SU-DHL-6 (cell line): Measurements from ENCODE around the gene RNF40.

Experiments used
- H2AFZ ChIP-seq: fragments of 200-600 bp; sonication (generic); 2 replicates; pipeline ENCODE4 v1.6.1; 2014; ENCODE audit warnings: low read depth, mild to moderate bottlenecking, moderate library complexity, mixed read lengths, antibody characterized with exemption, low read length; ENCODE audit not compliant: severe bottlenecking
- H3F3A ChIP-seq: fragments of 200-600 bp; shearing (Covaris generic); 2 replicates; pipeline ENCODE4 v1.6.0; 2016; ENCODE audit warnings: antibody characterized with exemption, mild to moderate bottlenecking; ENCODE audit not compliant: insufficient read depth
- H3K27ac ChIP-seq: fragments of 200-600 bp; sonication (generic); 2 replicates; pipeline ENCODE4 v1.5.1; 2016; ENCODE audit warnings: low read depth, mild to moderate bottlenecking, low read length, moderate library complexity, mixed read lengths
- H3K27me3 ChIP-seq: fragments of 200-600 bp; sonication (generic), shearing (Covaris generic); 2 replicates; pipeline ENCODE4 v1.6.0; 2014; ENCODE audit warnings: mild to moderate bottlenecking, low read length
- H3K36me3 ChIP-seq: fragments of 200-600 bp; sonication (generic); 2 replicates; pipeline ENCODE4 v1.6.1; 2014; ENCODE audit warnings: mild to moderate bottlenecking, low read length, mixed read lengths
- H3K4me2 ChIP-seq: fragments of 300-600, 200-600 bp; shearing (Covaris generic), sonication (generic); 2 replicates; pipeline ENCODE4 v1.6.0; 2014; ENCODE audit warnings: low read length, low read depth, mild to moderate bottlenecking; ENCODE audit not compliant: poor library complexity, severe bottlenecking
- H3K4me3 ChIP-seq: fragments of 200-600 bp; sonication (generic); 2 replicates; pipeline ENCODE4 v1.5.1; 2014; ENCODE audit warnings: antibody characterized with exemption, low read length, mild to moderate bottlenecking, mixed read lengths; ENCODE audit not compliant: insufficient read depth, poor library complexity, severe bottlenecking
- H3K79me2 ChIP-seq: fragments of 200-600 bp; sonication (generic); 2 replicates; pipeline ENCODE4 v1.6.1; 2014; ENCODE audit warnings: mild to moderate bottlenecking, low read length, moderate library complexity; ENCODE audit not compliant: insufficient read depth
- H3K9ac ChIP-seq: fragments of 200-600 bp; sonication (generic); 2 replicates; pipeline ENCODE4 v1.7.0; 2014; ENCODE audit warnings: mild to moderate bottlenecking, low read length
- H3K9me2 ChIP-seq: fragments of 200-600 bp; sonication (generic); replicated peaks from 2 replicates; pipeline ENCODE4 v1.6.1; 2014; ENCODE audit warnings: low read length; ENCODE audit not compliant: insufficient read depth
- H3K9me3 ChIP-seq: fragments of 200-600 bp; sonication (generic); 2 replicates; pipeline ENCODE4 v1.6.1; 2014; ENCODE audit warnings: low read length, mixed read lengths; ENCODE audit not compliant: insufficient read depth
- H4K20me1 ChIP-seq: fragments of 200-600 bp; sonication (generic); 2 replicates; pipeline ENCODE4 v1.6.1; 2014; ENCODE audit warnings: low read depth, mild to moderate bottlenecking, antibody characterized with exemption, low read length, moderate library complexity, mixed read lengths
- EZH2phosphoT487 ChIP-seq: fragments of 200-600 bp; sonication (generic), shearing (Covaris generic); conservative IDR thresholded peaks from 2 replicates; pipeline ENCODE4 v1.6.1; 2018; ENCODE audit warnings: mild to moderate bottlenecking, antibody characterized with exemption, low read length, moderate library complexity, mixed read lengths
- TF ChIP-seq, protein P1 (sequence below): fragments of 200-600 bp; sonication (generic); IDR thresholded peaks from one replicate; pipeline ENCODE4 v1.5.1; 2017; ENCODE audit warnings: antibody characterized with exemption, mild to moderate bottlenecking, low read length, moderate library complexity; ENCODE audit not compliant: insufficient read depth, poor library complexity, severe bottlenecking

RNF40 gene

DNA sequence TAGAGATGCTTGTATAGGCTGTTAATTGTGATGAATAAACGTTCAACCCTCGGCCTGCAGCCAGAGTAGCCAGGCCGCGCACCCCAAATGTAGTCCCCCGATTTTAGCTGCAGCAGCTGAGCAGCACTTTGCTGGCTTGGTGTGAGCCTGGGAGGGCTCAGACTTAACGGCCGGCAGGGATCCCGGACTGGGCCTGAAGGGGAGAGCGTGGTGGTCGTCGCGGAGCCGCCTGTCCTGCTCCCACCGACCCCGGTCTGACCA lies 12.9 kb downstream of the RNF40 start:
- peak overlapping the region; percentile 49 for H3K27ac ChIP-seq

DNA sequence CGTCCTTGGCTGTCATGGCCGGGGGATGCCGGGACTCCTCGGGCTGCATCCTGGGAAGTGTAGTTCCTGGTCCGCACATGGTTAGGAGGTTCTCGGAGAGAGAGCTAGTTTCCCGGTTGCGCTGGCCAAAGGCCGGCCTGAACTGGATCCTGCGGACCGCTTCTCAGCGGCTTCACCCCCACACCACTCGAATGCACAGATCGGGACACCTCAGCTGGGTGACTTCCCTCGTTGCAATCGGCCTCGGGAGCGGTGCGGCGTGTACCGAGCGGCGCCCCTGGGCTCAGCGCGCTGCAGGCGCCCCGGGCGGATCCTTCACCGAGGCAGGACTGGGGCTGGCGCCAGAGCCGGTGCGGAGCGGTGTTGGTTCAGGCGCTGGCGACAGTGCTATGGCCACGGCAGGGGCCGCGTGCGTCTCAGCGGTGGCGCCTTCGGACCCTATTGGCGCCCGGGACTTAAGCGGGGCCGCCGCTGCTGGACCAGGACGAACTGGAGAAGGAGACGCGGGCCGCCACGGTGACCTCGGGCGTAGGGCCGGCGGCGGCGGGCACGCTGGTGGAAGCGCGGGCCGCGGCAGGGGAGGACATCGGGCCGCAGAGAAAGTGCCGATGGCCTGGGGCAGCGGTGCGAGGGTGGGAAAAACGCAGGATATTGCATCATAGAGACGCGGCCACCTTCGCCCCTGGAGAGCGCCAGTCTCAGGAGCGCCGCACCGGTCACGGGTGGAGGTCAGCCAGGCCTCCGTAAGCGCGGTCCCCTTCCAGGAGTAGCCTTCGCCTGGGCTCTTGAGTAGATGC lies 13.5 kb downstream of the RNF40 start:
- H3K36me3 ChIP-seq: no peaks in the 10 kb centered on the region
- H3K9me2 ChIP-seq: no peaks in the 10 kb centered on the region
- peak overlapping the region; percentile 63 for H2AFZ ChIP-seq
- no peaks in the 10 kb centered on the region for H3K9me3 ChIP-seq
- H3K4me2 ChIP-seq: peak overlapping the region; percentile 57
- peak overlapping the region; percentile 79 for H3K9ac ChIP-seq
- no peaks in the 10 kb centered on the region for H3F3A ChIP-seq
- no peaks in the 10 kb centered on the region for H3K79me2 ChIP-seq
- H3K4me3 ChIP-seq: peak overlapping the region; percentile 69
- H3K27me3 ChIP-seq: no peaks in the 10 kb centered on the region
- no peaks in the 10 kb centered on the region for H4K20me1 ChIP-seq
- H3K27ac ChIP-seq: peak overlapping the region; percentile 49
- TF ChIP-seq EZH2phosphoT487: no peak
- TF ChIP-seq, protein P1, sequence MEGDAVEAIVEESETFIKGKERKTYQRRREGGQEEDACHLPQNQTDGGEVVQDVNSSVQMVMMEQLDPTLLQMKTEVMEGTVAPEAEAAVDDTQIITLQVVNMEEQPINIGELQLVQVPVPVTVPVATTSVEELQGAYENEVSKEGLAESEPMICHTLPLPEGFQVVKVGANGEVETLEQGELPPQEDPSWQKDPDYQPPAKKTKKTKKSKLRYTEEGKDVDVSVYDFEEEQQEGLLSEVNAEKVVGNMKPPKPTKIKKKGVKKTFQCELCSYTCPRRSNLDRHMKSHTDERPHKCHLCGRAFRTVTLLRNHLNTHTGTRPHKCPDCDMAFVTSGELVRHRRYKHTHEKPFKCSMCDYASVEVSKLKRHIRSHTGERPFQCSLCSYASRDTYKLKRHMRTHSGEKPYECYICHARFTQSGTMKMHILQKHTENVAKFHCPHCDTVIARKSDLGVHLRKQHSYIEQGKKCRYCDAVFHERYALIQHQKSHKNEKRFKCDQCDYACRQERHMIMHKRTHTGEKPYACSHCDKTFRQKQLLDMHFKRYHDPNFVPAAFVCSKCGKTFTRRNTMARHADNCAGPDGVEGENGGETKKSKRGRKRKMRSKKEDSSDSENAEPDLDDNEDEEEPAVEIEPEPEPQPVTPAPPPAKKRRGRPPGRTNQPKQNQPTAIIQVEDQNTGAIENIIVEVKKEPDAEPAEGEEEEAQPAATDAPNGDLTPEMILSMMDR: no peak

More for the DNA sequence above, 12.9 kb downstream of the RNF40 start:
- TF ChIP-seq, protein P1: no peak
- TF ChIP-seq EZH2phosphoT487: no peak
- Histone ChIP-seq H3K9ac (peak overlapping the region; percentile 79), H2AFZ (peak overlapping the region; percentile 63), H3K27me3 (no peaks in the 10 kb centered on the region), H3K36me3 (no peaks in the 10 kb centered on the region), H3K4me3 (peak overlapping the region; percentile 69), H3K79me2 (no peaks in the 10 kb centered on the region), H4K20me1 (no peaks in the 10 kb centered on the region), H3K4me2 (peak overlapping the region; percentile 57), H3K9me2 (no peaks in the 10 kb centered on the region), H3F3A (no peaks in the 10 kb centered on the region), H3K9me3 (no peaks in the 10 kb centered on the region)

- H3K4me2 ChIP-seq: no peak overlapping the region
- no peaks in the 10 kb centered on the region for H3K9me3 ChIP-seq
- H3K79me2 ChIP-seq: no peaks in the 10 kb centered on the region
- H3K27ac ChIP-seq: no peak overlapping the region
- no peak for TF ChIP-seq EZH2phosphoT487
- TF ChIP-seq, protein P1: no peak
- no peaks in the 10 kb centered on the region for H3F3A ChIP-seq
- no peaks in the 10 kb centered on the region for H3K36me3 ChIP-seq
- no peak overlapping the region for H3K9ac ChIP-seq
- no peak overlapping the region for H2AFZ ChIP-seq
- no peaks in the 10 kb centered on the region for H3K27me3 ChIP-seq
- no peaks in the 10 kb centered on the region for H3K9me2 ChIP-seq
- H4K20me1 ChIP-seq: no peaks in the 10 kb centered on the region
- H3K4me3 ChIP-seq: no peak overlapping the region
These were observed 15.6 kb downstream of the RNF40 start for GRCh38 chr16:30777591-30778297.
